GM12872 (cell line): ENCODE data around the gene WDR17.

Source experiments
- TF ChIP-seq, protein P1 (sequence below): IDR thresholded peaks from 3 replicates; pipeline ENCODE4 v1.5.1; 2011; ENCODE audit warnings: low read depth, mild to moderate bottlenecking, low read length, moderate library complexity; ENCODE audit not compliant: insufficient read depth

The WDR17 gene

DNA sequence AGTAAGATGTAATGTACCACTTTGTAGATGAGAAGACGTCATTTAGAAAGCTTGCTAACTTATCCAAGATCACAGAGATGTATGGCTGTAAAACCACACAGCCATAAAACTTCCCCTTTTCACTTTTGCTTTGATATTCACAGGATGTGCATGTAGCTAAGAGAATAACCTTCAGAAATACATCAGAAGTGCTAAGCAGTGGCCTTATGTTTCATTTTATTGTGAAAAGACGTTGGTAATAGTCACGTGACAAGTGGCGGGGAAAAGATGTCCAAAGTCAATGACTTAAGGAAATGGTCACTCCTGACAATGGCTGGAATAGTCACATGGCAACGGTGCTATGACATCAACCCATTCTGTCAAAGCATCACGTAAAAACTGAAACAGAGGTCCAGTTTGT lies 12.9 kb upstream of the WDR17 start:
- TF ChIP-seq, protein P1, sequence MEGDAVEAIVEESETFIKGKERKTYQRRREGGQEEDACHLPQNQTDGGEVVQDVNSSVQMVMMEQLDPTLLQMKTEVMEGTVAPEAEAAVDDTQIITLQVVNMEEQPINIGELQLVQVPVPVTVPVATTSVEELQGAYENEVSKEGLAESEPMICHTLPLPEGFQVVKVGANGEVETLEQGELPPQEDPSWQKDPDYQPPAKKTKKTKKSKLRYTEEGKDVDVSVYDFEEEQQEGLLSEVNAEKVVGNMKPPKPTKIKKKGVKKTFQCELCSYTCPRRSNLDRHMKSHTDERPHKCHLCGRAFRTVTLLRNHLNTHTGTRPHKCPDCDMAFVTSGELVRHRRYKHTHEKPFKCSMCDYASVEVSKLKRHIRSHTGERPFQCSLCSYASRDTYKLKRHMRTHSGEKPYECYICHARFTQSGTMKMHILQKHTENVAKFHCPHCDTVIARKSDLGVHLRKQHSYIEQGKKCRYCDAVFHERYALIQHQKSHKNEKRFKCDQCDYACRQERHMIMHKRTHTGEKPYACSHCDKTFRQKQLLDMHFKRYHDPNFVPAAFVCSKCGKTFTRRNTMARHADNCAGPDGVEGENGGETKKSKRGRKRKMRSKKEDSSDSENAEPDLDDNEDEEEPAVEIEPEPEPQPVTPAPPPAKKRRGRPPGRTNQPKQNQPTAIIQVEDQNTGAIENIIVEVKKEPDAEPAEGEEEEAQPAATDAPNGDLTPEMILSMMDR, result no peak

DNA sequence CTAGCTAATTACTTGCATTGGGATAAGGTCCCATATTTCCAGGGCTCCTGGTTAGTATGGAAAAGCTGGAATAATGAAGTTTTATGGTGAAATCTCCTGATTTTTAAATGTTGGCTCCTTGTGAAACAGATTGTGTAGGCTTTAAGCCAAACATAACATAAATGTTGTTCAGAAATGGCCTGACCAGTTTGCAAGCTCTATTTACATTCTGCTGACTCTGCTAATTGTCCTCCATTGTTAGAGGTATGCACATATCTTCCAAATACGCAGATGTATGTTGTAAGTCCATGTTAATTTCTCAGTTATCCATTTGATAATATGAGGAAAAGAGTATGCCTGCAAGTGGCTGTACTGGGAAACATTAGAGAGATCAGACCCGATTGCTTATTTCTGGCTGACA lies 11.9 kb upstream of the WDR17 start:
- TF ChIP-seq, protein P1, result no peak

DNA sequence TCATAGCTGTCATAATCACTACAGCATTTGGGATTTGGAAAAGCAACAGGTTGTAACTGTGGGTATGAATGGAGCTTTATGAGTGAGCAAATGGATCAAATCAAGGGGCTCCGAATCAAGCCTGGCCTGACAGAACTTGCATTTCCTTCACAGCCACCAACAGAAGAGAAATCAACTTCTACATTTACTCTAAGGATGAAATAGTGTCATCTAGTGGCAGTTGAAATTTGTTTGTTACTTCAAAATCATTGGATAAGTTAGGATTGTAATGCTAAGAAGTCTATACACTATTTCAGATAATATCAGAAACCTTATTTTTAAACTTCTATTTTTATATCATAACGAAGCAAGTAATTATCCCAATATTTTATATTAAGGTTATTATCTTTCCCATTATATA lies 10.7 kb upstream of the WDR17 start:
- TF ChIP-seq, protein P1, result peak; percentile 48; the same call in 1 of the 3 replicates

DNA sequence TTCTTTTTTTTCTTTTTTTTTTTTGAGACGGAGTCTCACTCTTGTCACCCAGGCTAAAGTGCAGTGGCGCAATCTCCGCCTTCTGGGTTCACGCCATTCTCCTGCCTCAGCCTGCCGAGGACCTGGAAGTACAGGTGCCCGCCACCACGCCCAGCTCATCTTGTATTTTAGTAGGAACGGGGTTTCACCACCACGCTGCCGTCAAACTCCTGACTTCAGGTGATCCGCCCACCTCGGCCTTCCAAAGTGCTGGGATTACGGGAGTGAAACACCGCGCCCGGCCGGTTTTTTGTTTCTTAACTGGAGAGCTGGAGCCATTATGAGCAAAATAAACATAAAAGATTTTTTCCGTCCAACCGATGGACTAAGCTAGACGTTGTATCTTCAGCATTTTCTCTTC lies 1.9 kb upstream of the WDR17 start:
- TF ChIP-seq, protein P1, result no peak

DNA sequence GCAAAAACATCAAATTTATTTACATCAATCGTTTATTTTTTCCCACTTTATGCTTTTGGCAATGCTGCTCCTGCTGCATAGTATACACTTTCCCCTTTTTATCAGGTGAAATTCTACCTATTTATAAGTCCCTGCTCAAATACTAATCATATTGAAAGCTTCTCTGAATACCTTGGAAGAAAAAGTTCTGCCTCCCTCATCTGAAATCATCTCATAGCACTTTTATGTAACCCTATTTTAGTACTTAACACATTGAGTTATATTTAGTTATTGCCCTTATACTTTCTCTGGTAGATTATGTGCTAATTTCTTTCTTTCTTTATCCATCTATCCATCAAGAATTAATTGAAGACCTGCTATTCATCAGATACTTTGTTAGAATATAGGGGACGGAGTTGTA lies 1.1 kb upstream of the WDR17 start:
- TF ChIP-seq, protein P1, result no peak

DNA sequence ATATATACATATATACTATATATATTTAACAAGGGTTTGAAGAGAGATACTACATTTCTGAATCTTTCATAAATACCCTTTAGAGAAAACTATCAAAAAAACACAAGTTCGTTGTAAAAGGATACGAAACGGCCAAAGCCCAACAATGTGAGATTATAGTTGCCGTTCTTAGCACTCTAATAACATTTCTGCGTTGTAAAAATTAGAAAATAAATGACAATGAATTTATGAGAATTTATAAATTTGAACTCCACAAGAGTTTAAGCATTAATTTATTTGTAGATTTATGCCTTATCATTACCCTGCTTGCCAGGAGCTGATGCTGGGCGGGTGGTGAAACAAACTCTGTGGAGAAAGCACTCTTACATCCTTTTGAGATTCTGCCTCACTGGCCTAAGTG lies 1.1 kb downstream of the WDR17 start:
- TF ChIP-seq, protein P1, result no peak

DNA sequence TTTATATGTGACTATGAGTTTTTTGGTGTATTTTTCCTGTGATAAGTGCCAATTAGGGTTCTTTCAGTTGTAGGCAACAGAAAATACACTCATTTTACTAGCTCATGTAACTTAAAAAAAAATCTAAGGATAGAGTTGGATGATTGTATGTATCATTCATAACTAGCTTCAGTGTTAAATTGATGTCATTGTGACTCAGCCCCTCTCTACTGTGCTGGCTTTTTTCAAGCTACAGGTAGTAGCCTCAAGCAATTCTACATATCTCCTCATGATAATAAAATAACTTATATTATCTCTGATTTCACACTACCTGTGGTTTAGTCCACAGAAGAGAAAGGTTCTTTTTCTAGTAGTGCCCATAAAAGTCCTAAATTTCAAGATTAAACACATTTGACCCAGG lies 11.9 kb downstream of the WDR17 start:
- TF ChIP-seq, protein P1, result no peak

DNA sequence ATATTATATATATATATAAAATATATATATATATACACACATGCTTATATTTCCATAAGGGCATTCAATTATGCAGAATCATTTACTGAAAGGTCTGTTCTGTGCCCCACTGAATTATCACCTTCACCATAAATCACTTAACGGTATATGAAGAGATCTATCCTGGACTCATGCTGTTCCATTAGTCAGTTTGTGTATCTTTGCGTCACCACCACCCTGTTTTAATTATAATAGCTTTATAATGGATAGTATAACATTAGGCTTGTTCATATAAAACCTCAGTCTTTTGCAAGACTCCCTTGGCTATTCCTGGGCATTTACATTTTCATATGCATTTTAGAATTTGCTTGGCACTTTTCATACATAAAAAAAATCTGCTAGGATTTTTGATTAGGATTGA lies 19.1 kb downstream of the WDR17 start:
- TF ChIP-seq, protein P1, result no peak
